Kidney tubule cell (primary cell): ENCODE results near the gene CD164L2.
A peak's percentile ranks its signal among the peaks of the same experiment; 100 is the strongest.

Experiments
- DNase-seq: peaks from one replicate; pipeline ENCODE4 v3.0.0-alpha.2; 2018; ENCODE audit warnings: low spot score

Gene CD164L2

GRCh38 chr1:27405074-27405473 is 21.9 kb upstream of the CD164L2 start:
- DNase-seq: peak; percentile 58

- DNase-seq: no peak
Observed at GRCh38 chr1:27403931-27404330, 20.8 kb upstream of the CD164L2 start.

GRCh38 chr1:27403065-27403726 is 20.1 kb upstream of the CD164L2 start:
- DNase-seq: peak; percentile 29

GRCh38 chr1:27402349-27402754 is 19.2 kb upstream of the CD164L2 start:
- DNase-seq: peak; percentile 71

- DNase-seq: no peak
Observed at GRCh38 chr1:27400963-27401341, 17.8 kb upstream of the CD164L2 start.

- peak; percentile 37 for DNase-seq
Observed at GRCh38 chr1:27400082-27400962, 17.2 kb upstream of the CD164L2 start.

- no peak for DNase-seq
Observed at GRCh38 chr1:27399251-27400025, 16.3 kb upstream of the CD164L2 start.

- DNase-seq: no peak
Observed at GRCh38 chr1:27398405-27399149, 15.4 kb upstream of the CD164L2 start.

GRCh38 chr1:27397749-27398148 is 14.6 kb upstream of the CD164L2 start:
- DNase-seq: no peak

GRCh38 chr1:27397110-27397509 is 14.0 kb upstream of the CD164L2 start:
- DNase-seq: no peak

- peak; percentile 77 for DNase-seq
Observed at GRCh38 chr1:27395441-27396195, 12.5 kb upstream of the CD164L2 start.

- DNase-seq: no peak
Observed at GRCh38 chr1:27394925-27395324, 11.8 kb upstream of the CD164L2 start.

- DNase-seq: no peak
Observed at GRCh38 chr1:27394282-27394658, 11.1 kb upstream of the CD164L2 start.

- DNase-seq: no peak
Observed at GRCh38 chr1:27393641-27394281, 10.6 kb upstream of the CD164L2 start.

- DNase-seq: no peak
Observed at GRCh38 chr1:27392778-27393635, 9.9 kb upstream of the CD164L2 start.

- peak; percentile 89 for DNase-seq
Observed at GRCh38 chr1:27392096-27392777, 9.1 kb upstream of the CD164L2 start, which contains the start of gene GPR3. Gene GPR3, plus strand, starts transcription at chr1:27392622. Its CDS starts 1,177 bp downstream, at chr1:27393799.

- DNase-seq: peak; percentile 49
Observed at GRCh38 chr1:27391511-27392095, 8.5 kb upstream of the CD164L2 start.

GRCh38 chr1:27388337-27389005 is 5.3 kb upstream of the CD164L2 start:
- peak; percentile 67 for DNase-seq
